ENCODE results near the gene SIN3A.
"Not testable (repeated sequence)": the region's sequence is repeated elsewhere in the genome, so short reads cannot be mapped to it uniquely, and the experiment has no call there.

Gene SIN3A
- total RNA-seq: 116 to 162 reads per million in 2 donors

DNA sequence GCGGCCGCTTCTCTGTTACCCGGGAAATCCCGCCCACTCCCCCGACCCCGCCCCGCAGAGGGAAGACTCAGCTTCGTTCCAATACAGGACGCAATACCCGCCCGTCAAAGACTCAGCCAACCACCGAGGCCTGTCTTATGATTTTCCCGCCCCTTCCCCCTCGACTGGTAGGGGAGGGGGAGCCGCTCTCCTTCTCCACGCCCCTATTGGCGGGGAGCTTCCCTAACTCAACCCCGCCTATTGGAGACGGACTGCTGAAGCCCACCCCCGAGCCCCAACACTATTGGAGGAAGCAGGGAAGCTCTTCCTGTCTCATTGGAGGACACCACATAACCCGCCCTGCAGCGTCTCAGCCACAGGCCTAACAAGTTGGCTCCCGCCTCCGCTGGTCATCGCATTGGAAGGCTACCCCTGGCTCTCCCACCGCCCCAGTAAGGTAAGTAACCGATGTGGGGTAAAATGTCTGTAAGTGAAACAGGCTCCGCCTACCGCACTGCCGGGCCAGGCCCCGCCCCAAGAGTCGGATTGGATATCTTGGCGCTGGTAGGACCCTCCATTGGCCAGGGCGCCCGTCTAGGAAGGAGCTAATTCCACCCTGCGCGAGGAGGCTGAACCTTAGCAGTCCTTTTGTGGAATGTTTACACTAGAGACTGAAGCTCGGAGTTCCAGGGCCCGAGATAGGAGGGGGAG is at the start of gene SIN3A:
SIN3A (minus strand) TSS at position 17 of the 690 bp plus-strand sequence. CDS start 21,315 bp downstream, outside the sequence.
- DNase-seq: peak; percentile 98 to 100 (median 100)

DNA sequence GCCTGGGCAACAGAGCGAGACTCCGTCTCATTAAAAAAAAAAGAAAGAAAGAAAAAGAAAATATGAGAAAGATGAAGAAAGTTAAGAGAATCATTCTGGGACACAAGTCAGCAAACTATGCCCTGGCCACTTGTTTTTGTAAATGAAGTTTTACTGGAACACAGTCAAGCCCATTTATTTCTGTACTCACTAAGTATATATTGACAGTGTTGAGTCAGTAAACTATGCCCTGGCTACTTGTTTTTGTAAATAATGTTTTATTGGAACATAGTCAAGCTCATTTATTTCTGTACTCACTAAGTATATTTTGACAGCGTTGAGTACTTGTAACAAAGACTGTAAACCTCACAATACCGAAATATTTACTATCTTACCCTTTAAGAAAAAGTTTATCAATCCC is 42.2 kb upstream of the SIN3A start:
- DNase-seq: no peak

DNA sequence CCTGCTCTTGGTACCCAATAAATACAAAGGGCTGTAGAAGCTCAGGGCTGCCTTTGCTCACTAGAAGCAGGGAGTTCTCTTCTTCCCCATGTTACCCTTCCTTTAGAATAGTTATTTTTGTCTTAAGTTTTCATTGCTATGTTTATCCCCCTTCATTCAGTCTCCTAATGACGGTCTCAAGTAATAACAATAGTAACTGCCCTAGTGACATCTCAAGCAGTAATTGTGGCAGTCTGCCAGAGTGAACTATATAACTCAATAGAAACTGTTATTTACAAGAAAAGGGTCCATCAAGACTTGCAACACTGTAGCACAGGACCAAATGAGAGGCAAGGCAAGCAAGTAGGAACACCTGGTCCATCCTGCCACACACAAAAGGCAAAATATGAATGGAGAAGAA is 32.5 kb upstream of the SIN3A start:
- no peak for DNase-seq

DNA sequence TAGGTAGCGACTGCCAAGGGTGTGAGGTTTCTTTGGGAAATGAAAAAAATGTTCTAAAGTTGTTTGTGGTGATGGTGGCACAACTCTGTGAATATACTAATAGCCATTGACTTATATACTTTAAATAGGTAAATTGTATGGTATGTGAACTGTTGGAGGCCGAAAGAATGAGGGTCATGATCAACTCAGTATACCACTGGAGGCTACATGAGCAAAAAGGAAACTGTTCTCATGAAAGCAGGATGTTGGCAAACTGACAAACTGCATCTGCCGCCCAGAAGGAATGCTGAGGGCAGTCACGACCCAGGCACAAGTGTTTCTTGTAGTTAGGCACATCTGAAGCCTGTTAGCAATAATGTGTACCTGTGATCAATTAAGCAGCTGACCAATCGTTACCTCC is 32.1 kb upstream of the SIN3A start:
- DNase-seq: not testable (repeated sequence)

DNA sequence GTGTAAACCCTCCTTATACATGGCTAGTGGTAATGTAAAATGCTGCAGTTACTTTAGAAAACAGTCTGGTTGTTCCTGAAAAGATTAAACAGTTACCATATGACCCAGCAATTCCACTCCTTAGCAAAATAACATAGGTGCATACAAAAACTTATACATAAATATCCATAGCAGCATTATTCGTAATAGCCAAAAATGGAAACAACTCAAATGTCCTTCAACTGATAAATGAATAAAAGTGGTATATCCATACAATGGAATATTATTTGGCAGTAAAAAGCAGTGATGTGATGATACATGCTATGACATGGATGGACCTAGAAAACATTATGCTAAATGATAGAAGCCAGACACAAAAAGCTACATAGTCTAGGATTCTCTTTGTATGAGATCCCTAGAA is 31.6 kb upstream of the SIN3A start:
- DNase-seq: no peak

DNA sequence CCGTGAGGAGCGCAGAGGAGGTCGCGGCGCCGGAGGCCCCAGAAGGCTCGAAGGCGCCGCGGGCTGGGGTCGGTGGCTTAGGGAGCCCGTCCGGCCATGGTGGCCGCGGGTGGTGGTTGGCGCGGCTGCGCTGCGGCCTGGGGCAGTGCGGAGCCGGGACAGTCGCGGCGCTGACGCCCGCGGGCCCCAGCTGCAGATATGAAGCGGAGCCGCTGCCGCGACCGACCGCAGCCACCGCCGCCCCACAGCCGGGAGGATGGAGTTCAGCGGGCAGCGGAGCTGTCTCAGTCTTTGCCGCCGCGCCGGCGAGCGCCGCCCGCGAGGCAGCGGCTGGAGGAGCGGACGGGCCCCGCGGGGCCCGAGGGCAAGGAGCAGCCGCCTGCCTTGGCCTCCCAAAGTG is 29.0 kb upstream of the SIN3A start:
- not testable (repeated sequence) for DNase-seq

DNA sequence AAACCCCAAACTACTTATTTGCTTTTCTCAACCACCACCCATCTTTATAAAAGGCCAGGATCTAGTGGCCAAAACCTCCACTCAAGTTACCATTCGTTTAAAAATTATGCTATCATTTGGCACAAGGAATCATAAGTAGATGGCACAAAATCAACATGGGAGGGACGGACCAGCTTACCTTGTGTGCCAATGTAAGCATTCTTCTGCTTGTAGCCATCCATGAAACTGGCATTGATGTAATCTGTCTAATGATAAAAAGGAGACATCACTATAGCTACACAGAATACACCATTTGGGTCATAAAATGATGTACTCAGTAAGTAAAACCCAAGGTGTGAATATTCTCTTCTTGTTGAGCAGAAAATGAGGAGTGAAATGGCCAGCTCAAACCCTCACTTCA is 28.2 kb upstream of the SIN3A start:
- no peak for DNase-seq

DNA sequence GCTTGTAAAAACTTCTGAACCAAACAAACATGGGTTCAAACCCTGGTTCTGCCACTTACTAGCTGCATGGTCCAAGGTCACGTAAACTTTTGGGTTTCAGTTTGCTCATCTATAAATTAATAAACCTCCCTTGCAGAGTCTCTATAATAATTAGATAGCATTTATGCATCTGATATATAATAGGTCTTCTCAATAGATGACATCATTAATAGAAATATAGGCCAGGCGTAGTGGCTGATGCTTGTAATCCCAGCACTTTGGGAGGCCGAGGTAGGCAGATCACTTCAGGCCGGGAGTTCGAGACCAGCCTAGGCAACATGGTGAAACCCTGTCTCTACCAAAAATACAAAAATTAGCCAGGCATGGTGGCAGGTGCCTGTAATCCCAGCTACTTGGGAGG is 25.6 kb upstream of the SIN3A start:
- DNase-seq: not testable (repeated sequence)

DNA sequence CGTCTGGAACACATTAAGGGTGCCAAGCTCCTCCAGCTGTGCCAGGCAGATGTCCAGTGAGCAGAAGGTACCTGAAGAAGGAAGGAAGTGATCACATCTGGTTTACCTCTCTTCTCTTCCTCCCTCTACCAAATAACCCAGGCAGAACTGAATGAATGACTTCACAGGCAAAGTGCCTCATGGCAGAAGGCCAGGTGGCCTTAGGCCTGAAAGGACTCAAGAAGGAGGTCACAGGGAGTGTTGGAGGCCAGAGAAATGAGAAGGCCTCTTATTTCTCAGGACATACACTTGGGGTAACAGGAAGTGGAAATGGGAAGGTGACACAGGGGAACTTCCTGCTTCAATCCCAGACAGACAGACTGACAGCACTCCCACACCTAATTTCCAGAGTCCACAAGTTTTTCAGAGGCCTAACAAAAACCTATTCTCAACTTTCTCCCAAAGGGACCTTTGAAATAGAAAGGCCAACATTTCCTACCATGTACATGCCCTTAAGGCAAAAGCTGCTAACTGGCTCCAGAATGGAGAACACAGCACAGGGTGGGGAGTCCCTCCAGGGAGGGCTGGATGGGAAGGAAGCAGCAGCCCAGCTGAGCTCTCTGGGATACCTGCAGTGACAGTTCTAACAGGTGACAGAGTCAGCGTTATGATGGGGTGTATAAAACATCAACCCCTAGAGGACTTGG is 17.6 kb upstream of the SIN3A start:
- DNase-seq: no peak

DNA sequence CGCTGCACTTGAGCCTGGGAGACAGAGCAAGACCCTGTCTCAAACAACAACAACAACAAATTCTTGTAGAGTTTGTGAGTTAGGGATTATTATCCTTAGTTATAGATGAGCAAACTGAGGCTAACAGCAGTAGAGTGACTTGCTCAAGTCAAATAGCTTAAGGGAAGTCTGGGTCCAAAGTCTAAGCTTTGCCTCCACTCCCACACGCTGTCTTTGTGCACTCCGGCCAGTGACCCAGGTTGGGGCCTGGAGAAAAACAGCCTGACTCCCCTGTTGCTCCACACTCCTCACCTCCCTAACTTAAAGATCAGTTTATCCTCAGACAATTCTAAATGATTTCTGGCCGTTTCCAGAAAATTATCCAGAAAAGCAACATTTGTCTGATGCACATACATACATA is 9.2 kb upstream of the SIN3A start:
- DNase-seq: no peak

DNA sequence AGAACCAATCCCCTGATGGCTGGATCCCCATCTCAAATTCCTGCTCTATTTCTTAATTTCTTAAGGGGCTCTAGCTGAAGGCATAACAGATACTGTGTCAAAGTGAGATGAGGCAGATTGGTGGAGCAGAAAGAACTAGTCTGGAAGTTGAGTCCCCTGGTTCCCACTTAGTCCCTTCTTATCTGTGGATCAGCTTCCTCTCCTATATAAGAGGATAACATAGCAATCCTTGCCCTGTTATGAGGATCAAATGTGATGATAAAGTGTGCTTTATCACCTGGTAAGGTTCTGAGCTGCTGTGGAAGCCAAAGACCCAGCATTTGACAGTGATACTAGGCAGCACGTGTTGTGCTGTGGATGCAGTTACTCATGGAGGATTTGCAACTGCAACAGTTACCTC is 8.1 kb upstream of the SIN3A start:
- DNase-seq: no peak

DNA sequence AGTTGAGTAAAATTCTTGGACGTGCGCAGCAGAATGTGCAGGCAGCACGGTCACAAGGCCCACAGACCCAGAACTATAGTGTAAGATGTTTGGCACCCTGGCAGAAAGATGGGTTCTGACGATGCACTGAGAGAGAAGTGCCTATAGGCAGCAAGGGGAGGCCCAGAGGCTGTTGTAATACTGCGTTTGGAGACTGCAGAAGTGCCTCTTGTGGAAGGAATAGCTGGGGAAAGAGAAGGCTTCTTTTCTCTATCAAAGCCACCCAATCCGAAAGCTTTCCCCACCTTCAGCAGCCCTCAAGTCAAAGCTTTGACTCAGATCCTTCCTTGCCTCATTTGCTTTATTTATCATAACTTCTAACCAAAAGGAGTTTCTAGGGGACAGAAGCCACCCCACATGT is 5.2 kb upstream of the SIN3A start:
- no peak for DNase-seq

DNA sequence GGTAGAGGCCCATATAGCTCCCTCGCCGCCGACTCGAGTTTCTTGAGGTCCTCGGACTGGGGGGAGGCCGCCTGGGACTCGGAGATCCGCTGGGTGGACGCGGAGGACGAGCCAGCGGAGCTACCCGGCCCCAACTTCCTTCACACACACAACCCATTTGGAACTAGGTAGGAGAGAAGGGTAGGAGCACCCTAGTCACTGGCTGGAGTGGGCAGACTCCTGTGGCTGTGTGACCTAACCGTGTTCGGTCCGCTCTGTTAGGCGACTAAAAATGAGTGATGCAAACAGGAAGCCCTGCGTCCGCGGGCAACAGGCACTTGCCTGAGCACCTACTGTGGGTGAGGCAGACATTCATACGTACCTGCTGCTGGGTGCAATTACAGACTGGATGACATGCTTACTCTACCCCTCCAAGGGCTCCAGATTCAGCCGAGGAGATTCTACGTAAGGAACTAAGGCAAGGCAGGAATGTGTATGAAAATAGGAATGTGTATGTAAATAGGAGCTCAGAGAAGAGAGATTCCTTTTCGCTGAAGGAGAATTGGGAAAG is 4.6 kb upstream of the SIN3A start:
- peak in 3 of 5 experiments; percentile 28 to 87 (median 42) for DNase-seq

DNA sequence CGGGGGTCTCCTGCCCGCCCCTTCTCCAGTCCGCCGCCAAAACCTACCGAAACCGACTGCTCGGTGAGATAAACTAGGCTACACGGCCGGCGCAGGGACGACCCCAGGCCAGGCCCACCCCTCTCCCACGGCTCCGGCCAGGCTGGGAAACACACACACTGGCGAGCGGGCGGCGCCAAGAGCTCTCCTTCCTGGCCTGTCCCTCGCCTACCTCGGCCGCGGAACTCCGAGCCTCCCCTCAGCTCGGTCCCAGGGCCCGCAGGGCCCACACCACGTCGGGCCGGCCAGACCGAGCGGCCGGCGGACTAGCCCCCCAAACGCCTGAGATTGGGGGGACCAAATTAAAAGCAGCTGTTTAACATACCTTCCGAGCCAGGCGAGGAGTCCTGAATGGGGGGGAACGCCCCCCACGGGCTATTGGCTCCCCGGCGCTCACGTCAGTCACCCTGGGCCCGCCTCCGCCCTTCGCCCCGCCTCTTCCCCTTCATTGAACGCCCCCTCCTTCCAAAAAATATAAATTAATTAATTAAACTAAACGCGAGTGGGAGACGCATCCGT is 4.0 kb upstream of the SIN3A start:
- peak; percentile 76 to 90 (median 81) for DNase-seq

DNA sequence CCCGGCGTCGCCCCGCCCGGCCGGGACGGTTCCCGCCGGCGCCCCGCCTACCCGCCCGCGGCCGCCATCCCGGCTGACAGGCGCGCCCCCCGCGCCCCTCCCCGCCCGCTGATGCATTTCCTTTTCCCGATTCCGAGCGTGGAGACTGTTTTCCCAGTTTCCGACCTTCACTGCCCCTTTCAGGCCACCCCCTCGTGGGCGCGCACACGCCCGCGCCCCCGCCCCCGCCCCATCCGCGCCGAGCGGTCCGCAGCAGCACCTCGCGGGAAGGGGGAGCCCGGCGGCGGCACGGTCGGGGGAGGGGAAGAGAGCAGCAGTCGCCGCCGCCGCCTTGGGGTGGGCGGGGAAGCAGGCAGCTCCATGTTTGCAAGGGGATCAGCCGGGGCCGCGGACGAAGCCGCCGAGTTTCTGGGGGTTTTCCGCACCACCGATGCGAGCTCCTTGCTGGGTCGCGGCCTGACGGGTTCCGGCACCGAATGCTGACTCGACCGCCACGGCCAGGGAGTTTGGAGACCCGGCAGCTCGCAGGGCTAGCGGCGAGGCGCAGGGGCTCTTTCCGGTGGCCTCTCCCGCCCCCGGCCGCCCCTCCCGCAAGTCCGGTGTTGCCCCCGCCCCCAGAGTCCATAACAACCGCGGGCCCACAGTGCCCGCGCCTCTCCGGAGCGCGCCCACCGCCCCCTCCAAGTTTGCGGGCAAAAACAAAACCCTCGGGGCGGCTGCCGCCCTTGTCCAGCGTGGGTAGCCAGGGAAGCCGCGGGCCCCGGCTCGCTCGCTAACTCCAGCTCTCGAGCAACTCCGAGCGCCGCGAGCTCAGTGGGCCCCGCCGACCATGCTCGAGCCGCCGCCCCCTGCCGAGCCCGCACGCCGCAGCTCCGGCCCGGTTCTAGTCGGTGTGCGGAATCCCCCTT is 3.2 kb upstream of the SIN3A start:
- peak; percentile 74 to 89 (median 79) for DNase-seq

DNA sequence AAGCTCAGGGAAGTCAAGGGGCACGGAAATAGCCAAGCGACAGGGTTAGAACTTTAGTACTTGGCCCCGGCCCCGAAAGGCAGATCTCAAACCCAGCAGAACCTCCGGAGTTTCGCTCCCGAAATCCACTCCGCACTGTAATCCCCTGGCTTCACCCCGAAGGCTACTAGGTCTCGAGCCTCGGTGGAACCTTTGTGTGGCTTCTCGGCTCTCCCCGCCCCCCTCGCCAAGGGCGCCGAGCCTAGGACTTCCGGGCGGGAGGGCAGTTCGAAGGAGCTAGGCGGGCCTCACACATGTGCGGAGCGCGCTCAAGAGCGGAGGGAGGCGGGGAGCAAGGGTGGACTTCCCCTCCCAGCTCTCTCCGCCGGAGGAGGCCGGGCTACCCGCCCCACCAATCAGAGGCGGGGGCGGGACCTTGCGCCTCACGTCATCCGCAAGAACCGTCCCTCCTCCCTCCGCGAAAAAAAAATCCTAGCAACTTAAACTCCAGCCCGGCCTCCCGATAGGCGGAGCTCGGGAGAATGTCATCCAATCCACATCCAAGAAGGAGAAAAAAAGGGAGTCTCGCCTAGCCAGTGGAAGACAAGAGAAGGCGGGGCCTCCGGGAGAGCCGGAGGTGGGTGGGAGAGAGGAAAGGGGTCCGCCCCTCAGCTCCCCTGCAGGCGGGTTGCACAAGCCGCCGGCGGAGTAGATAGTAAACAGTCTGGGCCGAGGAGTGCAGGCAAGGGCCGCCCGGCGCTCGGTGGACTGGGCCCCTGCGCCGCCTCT is 2.4 kb upstream of the SIN3A start:
- DNase-seq: peak; percentile 91 to 100 (median 97)

DNA sequence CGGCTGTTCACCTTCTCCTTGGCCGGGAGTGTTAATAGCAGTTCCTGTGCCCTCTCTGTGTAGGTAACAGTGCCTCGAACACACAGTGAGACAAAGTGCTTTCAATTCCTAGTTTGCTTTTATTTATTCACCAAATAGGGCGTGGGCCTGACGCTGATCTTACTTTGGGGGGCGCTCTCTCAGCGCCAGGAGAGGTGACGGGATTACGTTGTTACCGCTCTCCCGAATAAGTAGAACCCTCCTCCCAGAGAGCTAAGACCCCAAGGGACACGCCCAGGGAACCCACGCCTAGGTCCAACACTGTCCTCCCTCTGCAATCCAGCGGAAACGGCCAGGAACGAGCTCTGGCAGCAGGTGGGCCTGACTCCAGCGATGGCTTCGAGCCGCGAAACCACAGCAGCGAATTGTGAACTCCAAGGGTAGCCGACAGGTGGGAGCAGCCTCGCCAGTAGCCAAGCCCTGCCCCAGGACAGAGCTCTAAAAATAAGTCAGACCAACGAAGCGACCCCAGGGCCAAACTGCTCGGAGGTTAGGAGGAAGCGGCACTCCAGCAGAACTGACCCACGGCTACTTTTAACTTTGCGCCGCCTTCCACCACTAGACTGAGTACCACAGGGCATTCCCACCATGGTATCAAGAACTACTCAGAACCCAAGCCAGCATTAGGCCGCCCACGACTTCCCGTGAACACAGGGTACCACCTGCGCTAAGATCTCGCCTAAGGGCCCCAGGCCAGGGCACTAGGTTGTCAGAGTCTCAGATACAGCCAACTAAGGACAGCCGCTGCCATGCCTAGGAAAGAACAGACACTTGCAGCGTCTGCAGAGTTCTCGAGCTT is 1.6 kb upstream of the SIN3A start:
- DNase-seq: peak in 3 of 5 experiments; percentile 35 to 62 (median 61)

DNA sequence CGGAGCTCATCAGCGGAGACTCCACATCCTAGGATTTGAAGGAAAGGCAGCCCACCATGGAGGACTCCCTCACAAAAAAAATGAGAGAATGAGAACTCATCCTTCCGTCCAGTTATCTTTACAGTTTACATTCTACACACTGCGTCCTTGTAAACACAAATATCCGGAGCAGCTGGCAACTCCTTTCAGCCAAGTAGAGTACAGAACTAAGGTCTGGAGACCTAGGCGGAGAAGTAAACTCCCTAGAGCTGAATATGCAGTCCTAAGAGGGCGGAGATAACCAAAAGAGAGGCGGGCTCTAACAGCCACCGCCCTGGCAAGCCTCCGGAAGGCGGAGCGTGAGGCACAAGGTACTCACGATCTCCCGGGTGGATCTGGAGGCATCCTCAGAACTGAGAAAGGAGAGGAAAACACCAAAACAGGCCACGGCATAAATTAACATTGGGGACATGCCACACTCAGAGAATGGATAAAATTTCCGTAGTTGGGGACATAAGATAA is 924 bp upstream of the SIN3A start:
- peak; percentile 46 to 91 (median 60) for DNase-seq

DNA sequence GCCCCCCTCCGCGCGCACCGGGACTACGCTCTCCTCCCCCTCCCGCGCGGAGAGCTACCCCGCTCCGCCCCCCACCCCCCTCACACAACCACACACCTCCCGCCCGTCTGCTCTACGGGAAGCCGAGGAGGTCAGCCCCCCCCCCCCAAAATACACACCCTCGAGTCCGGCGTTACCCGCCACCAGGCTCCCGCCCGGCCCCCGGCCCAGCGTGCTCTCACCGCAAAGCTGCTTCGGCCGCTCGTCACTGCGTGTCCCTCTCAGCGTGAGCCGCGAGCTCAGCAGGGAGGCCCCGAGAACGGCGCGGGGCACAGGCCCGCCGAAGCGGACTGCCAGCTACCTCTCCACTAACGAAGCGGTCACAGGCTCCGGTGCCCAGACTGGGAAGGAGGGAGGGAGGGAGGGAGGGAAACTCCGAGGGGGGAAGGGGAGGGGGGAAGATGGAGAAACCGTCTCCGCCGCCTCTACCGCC is 252 bp downstream of the SIN3A start:
- no peak for DNase-seq
